Bronchial epithelial cell (primary cell): ENCODE results near the gene WDFY2. TPM values are rescaled to one million over a fixed set of nuclear protein-coding genes. Genes with fewer than 3 reads are reported as not detected.
"Not testable (repeated sequence)": the region's sequence is repeated elsewhere in the genome, so short reads cannot be mapped to it uniquely, and the experiment has no call there.

Source experiments
- DNase-seq: peaks from one replicate; pipeline ENCODE4 v3.0.0-alpha.2; 2010; ENCODE audit warnings: low read depth
- FAIRE-seq: peaks from 2 replicates; lab custom pipeline; 2011; peaks lifted over from hg19 to GRCh38; lab: Jason Lieb, UNC
- H3K27me3 ChIP-seq: 2 replicates; pipeline ENCODE4 v1.5.1; 2011; ENCODE audit warnings: low read length; ENCODE audit not compliant: control insufficient read depth, insufficient read depth
- H3K36me3 ChIP-seq: 2 replicates; pipeline ENCODE4 v1.5.1; 2011; ENCODE audit warnings: low read length; ENCODE audit not compliant: control insufficient read depth, insufficient read depth
- H3K4me3 ChIP-seq: 2 replicates; pipeline ENCODE4 v1.5.1; 2011; ENCODE audit warnings: mild to moderate bottlenecking, low read depth, low read length, control low read depth
- CTCF ChIP-seq: IDR thresholded peaks from 2 replicates; pipeline ENCODE4 v1.5.1; 2011; ENCODE audit warnings: mild to moderate bottlenecking, moderate library complexity, low read length, control low read depth, inconsistent platforms; ENCODE audit not compliant: insufficient read depth, severe bottlenecking
- total RNA-seq: library from RNA; depleted of rRNA; stranded (reverse); fragments of >200 nt; gene quantifications from 2 replicates; pipeline ENCODE4 v1.2.1, GENCODE V29; 2014

Gene WDFY2
- total RNA-seq, 1 donor from 2014 or later, result 11.3 TPM

- H3K4me3 ChIP-seq, result no peak overlapping the region
- DNase-seq (no peak), FAIRE-seq (no peak)
- no peaks in the 10 kb centered on the region for H3K27me3 ChIP-seq
- no peak for TF ChIP-seq CTCF
- H3K36me3 ChIP-seq, result no peaks in the 10 kb centered on the region
These were observed 24.1 kb upstream of the WDFY2 start for GRCh38 chr13:51559946-51560735.

GRCh38 chr13:51562011-51562671, 22.1 kb upstream of the WDFY2 start:
- no peak for DNase-seq
- no peak for FAIRE-seq
- Histone ChIP-seq H3K36me3 (no peaks in the 10 kb centered on the region), H3K27me3 (no peaks in the 10 kb centered on the region), H3K4me3 (no peak overlapping the region)
- no peak for TF ChIP-seq CTCF

- Histone ChIP-seq H3K36me3 (no peaks in the 10 kb centered on the region), H3K4me3 (no peak overlapping the region), H3K27me3 (no peaks in the 10 kb centered on the region)
- TF ChIP-seq CTCF, result no peak
- DNase-seq, result no peak
- FAIRE-seq, result no peak
These were observed 20.0 kb upstream of the WDFY2 start for GRCh38 chr13:51564252-51564651.

- H3K27me3 ChIP-seq, result no peaks in the 10 kb centered on the region
- DNase-seq (no peak), FAIRE-seq (no peak)
- H3K4me3 ChIP-seq, result no peak overlapping the region
- H3K36me3 ChIP-seq, result no peaks in the 10 kb centered on the region
- TF ChIP-seq CTCF, result no peak
These were observed 19.6 kb upstream of the WDFY2 start for GRCh38 chr13:51564671-51565070.

- not testable (repeated sequence) for H3K36me3 ChIP-seq, DNase-seq, H3K27me3 ChIP-seq, FAIRE-seq, H3K4me3 ChIP-seq
These were observed 15.3 kb upstream of the WDFY2 start for GRCh38 chr13:51569001-51569400.

- DNase-seq, result peak; percentile 83
- no peak for FAIRE-seq
- Histone ChIP-seq H3K36me3 (no peaks in the 10 kb centered on the region), H3K4me3 (no peak overlapping the region), H3K27me3 (no peaks in the 10 kb centered on the region)
- TF ChIP-seq CTCF, result no peak
These were observed 7.5 kb upstream of the WDFY2 start for GRCh38 chr13:51576754-51577153.
